Astrocyte of the spinal cord (primary cell): ENCODE measurements around the gene SLC1A2.

Experiments
- DNase-seq: peaks from one replicate; pipeline ENCODE4 v3.0.0; 2011; ENCODE audit warnings: low read depth, low spot score
- H3K4me3 ChIP-seq: 2 replicates; pipeline ENCODE4 v1.5.1; 2011; ENCODE audit warnings: low read depth, mild to moderate bottlenecking, low read length, moderate library complexity
- CTCF ChIP-seq: IDR thresholded peaks from 2 replicates; pipeline ENCODE4 v1.5.1; 2012; ENCODE audit warnings: low read depth, mild to moderate bottlenecking, low read length, inconsistent platforms
- in situ Hi-C: cut with HindIII; loops from 2 replicates; pipeline ENCODE4 v1.10.0; 2017; ENCODE audit warnings: low sequenced_read_pairs

SLC1A2 gene

GRCh38 chr11:35218956-35219355 lies 200.4 kb downstream of the SLC1A2 start:
- peak; percentile 59 for DNase-seq
- in situ Hi-C loops, result no loop called here
- H3K4me3 ChIP-seq, result no peak overlapping the region
- TF ChIP-seq CTCF, result no peak

- no peak overlapping the region for H3K4me3 ChIP-seq
- in situ Hi-C loops, result no loop called here
- no peak for DNase-seq
- TF ChIP-seq CTCF, result no peak
Observed at GRCh38 chr11:35216962-35217678, 202.2 kb downstream of the SLC1A2 start.

- no peak for TF ChIP-seq CTCF
- no peak overlapping the region for H3K4me3 ChIP-seq
- DNase-seq, result no peak
- in situ Hi-C loops, result no loop called here
Observed at GRCh38 chr11:35215945-35216344, 203.4 kb downstream of the SLC1A2 start.

GRCh38 chr11:35214792-35215193 lies 204.6 kb downstream of the SLC1A2 start:
- H3K4me3 ChIP-seq, result no peak overlapping the region
- DNase-seq, result peak; percentile 99
- in situ Hi-C loops, result no loop called here
- no peak for TF ChIP-seq CTCF

- no peak overlapping the region for H3K4me3 ChIP-seq
- TF ChIP-seq CTCF, result no peak
- no peak for DNase-seq
- in situ Hi-C loops, result no loop called here
Observed at GRCh38 chr11:35214226-35214770, 205.1 kb downstream of the SLC1A2 start.

GRCh38 chr11:35211952-35212351 lies 207.4 kb downstream of the SLC1A2 start:
- TF ChIP-seq CTCF, result no peak
- in situ Hi-C loops, result no loop called here
- H3K4me3 ChIP-seq, result no peak overlapping the region
- DNase-seq, result no peak
